Amniotic epithelial cell (primary cell): ENCODE measurements around the gene RACK1.
A peak's percentile ranks its signal among the peaks of the same experiment; 100 is the strongest.
"Not testable (repeated sequence)": the region's sequence is repeated elsewhere in the genome, so short reads cannot be mapped to it uniquely, and the experiment has no call there.

Experiments
- DNase-seq: peaks from one replicate; pipeline ENCODE4 v3.0.0-alpha.2; 2010; ENCODE audit warnings: low read depth

Gene RACK1

DNA sequence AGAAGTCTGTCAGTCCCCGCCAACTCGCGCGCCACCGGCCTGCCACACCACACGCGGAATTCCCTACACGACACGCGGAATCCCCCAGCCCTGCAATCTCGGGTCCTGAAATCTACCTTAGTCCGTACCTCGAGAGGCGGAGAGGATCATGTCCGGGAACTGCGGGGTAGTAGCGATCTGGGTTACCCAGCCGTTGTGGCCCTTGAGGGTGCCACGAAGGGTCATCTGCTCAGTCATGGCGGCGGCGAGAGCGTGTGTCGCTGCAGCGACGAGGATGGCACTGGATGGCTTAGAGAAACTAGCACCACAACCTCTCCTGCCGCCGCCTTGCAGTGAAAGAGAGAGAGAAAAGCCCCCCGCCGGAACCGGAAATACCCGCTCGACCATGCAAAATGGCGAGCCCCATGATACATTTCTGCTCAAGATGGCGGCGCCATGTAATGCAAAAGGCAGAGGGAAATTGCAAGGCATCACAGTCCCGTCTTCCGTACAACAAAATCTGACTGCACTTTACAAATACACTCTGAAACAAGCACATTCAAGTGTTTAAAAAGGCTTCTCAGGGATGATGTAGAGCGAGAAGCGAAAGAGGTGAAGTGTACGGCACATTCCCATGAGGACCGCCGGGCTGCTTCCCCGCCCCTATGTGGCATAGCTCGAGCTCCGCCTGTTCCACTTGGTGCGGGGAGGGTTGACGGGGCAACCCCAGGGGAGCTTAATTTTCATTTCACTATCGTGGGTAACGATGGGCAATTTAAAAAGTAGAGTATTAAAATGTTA, at the start of gene RACK1:
RACK1 (minus strand) TSS at position 343 of the 780 bp plus-strand sequence; CDS start at position 237, 106 bp downstream.
- DNase-seq = peak; percentile 88

DNA sequence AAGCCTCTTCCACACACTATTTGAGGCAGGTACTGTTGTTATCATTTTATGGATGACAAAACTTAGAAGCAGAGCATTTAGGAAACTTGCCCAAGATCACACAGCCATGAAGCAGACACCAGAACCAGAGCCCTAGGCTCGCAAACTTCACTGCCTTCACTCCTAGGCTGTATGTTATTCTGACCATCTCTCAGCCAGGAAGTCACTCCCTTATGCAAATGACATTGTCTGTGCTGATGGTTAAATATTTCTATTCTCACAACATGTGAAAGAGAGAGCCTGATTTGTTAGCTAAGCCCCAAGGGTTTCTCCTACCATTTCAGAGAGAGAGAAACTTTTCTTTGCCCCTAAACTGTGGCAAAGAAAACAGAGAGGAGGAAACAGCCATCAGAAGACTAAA, 43.6 kb upstream of the RACK1 start:
- not testable (repeated sequence) for DNase-seq

DNA sequence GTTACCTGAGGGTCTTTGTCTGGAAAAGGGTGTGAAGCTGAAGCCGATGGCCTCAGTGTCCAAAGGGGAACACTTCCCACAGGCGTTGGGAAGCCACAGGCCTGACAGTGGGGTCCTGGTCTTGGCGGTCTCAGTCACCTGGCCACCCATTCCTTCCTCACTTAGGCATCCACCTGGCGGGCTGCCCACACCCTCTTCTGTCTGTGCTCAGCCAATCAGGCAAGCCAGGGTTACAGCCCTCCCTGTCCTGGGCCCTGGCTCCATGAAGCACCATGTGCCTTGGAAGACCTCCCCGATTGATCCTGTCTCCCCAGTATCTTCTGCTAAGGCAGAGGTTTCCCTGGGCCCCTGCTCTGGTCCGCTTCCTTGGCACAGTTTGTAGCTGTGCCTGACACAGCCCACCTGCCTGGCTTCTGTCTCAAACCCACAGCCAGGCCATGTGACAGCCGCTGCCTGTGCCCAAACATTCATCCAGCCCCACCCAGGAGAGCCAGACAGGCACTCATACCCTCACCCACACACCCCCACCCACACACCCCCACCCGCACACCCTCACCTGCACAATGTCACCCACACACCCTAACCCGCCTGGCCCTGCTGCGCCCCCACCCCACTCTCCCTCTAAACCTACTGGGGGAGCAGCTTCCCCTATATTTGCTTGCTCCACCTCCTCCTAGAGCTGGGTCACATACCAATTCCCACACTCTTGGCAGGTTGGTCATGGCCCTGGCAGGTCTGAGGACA, 42.4 kb upstream of the RACK1 start:
- DNase-seq = not testable (repeated sequence)

DNA sequence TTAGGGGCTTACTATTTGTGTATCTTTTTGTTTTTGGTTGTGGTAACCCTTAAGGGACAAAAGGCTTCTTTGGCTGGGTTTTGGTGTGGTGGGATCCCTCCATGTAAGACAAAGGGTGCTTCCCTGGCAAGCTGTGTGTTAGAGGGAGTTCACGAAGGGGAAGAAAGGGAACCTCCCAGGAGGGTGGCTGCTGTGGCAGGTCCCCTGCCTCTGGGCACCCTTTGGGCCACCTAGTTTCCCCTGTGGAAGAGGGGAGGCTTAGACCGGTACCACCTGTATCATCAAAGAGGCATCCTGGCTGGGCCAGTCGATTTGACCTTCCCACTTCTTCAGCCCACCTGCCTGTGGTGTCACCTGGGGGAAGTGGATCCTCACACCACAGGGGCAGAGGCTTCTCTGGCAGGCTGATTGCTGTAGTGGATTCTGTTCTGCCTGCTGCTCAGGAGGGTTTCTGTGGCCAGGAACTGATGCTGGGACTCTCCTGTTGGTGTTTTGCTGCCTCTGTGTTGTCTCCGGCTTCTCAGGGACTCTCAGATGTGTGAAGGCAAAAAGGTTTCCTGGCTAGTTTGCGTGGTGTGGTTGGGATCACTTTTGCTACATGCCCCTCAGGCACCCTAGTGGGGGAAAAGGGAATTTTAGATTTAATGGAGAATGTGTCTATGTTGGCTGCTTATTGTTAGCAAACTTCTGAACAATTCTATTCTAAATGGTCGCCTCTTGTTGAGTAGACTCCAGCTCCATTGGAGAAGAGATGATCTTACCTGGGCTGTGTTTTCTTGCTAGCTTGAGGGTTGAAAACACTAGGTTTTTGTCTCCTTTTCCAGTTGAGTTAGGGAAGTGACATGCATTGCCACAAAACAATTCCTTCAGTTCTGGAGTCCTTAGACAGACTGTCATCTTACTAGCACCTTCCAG, 40.4 kb upstream of the RACK1 start:
- not testable (repeated sequence) for DNase-seq

DNA sequence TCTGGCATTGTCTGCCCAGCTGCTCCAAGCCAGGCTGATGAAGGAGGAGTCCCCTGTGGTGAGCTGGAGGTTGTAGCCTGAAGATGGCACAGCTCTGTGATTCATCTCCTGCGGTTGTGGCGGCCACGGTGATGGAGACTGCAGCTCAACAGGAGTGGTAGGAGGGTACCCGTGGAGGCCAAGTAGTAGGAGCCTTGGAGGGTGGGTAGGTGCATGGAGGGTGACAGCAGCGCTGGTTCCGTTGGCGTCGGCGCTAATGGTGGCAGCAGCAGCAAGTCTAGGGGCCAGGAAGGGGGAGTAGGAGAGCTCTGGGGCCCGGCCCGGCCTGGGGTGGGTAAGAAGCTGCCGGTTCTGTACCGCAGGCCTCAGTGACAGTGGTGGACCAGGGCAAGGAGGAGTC, 39.6 kb upstream of the RACK1 start:
- no peak for DNase-seq

DNA sequence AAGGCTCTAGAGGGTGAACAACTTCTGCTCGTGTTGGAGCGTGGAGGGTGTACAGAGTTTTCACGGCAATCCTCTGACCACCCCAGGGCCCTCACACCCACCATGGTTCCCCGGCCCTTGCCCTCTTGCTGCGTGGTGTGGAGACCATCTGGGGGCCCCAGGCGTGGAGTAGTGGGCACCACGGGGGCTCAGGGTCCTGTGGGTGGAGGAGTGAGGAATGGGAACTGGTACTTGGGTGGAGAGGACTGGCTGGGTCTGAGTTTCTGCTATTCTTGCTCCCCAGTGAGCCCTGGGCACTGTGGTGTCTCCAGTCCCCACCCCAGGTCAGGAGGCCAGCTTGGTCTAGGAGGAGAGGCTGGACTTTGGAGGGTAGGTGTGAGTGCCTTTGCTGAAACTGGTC, 39.2 kb upstream of the RACK1 start:
- no peak for DNase-seq

DNA sequence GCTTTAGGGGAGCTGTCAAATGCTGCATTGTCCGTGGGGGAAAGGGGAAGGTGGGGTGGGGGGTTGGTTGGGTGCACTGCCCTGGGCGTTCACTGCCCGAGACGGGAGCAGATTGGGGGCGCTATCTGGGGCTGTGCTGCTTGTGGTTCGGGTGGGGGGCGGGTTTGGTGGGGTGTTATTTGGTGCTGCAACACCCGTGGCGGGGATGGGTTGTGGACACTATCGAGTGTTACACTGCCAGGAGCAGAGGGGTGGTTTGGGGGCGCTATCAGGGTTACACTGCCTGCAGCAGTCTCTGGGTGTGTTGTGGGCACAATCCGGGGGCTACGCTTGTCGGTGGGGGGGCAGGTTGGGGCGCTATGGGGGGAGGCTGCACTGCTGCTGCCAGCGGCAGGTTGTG, 38.7 kb upstream of the RACK1 start:
- DNase-seq = not testable (repeated sequence)

DNA sequence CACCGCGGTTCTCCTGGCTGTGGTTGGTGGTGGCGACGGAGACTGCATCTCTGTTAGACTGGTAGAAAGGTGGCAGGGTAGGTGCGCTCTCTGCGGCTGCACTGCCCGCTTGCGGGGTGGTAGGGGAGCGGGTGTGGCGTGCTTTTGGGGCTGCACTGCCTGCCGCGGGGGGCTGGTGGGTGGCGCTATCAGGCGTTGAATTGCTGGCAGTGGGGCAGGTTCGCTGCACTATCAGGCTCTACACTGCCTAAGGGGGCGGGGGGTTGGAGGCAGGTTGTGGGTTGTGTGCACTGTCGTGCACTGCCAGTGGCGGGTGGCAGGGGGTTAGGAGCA, 38.2 kb upstream of the RACK1 start:
- no peak for DNase-seq

DNA sequence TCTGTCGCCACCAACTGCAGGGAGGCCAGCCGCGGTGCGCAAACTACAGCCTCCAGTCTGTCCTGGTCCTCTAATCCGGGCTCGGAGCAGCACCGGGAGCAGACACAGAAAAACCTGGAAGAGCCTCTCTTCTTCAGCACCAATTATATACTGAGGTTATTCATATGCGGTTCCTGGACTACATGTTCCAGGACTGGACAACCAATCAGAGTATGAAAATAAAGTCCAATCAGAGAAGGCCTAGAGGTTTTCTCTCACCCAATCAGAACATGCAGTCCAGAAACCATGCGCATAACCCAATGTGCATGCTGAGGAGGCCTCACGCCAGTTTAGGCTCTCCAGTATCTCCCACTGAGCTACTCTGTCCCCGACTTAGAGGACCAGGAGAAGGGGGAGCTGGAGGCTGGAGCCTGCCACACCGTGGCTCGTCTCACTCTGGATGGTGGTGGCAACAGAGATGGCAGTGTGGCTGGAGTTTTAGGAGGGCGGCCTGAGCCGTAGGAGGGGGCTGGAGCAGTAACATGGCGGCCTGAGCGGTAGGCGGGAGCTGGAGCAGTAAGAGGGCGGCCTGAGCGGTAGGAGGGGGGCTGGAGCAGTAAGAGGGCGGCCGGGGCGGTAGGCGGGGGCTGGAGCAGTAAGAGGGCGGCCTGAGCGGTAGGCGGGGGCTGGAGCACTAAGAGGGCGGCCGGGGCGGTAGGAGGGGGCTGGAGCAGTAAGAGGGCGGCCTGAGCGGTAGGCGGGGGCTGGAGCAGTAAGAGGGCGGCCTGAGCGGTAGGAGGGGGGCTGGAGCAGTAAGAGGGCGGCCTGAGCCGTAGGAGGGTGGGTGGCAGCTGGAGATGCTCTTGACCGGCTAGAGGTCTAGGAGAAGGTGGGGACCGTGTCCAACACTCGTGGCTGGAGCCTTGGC, 37.6 kb upstream of the RACK1 start:
- no peak for DNase-seq

DNA sequence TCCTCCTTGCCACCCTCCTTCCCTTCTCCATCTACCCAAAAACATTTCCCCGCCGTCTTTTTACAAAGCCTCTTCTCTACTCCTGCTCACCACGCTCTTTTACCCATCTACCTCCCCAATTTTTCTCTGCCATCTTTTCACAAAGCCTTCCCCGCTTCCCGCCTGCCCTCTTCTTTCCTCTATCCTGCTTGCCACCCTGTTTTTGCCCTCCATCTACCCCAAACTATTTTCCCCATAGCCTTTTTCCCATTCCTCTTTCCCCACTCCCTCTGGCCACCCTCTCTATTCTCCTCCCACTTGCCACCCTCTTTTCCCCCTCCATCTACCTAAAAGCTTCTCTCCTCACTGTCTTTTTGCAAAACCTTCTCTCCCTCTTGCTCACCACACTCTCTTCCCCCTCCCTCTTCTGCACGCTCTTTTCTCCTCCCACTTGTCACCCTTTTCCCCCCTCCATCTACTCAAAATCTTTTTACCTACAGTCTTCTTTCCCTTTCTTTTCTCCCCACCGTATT, 36.6 kb upstream of the RACK1 start:
- no peak for DNase-seq

DNA sequence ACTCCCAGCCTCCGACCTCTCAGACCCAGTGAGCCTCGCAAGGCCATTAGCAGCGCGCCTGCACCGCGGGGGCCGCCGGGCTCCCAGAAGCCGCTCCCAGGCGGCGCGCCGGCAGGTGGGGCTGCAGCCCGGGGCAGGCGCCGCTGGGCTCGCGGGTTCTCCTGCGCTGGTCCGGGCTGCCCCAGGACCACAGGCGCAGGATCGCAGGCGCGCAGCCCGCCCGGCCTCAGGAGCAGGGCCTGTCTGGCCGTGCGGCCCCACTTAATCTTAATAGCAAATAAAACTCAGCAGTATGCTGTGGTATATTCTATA, 29.7 kb upstream of the RACK1 start:
- peak; percentile 27 for DNase-seq

DNA sequence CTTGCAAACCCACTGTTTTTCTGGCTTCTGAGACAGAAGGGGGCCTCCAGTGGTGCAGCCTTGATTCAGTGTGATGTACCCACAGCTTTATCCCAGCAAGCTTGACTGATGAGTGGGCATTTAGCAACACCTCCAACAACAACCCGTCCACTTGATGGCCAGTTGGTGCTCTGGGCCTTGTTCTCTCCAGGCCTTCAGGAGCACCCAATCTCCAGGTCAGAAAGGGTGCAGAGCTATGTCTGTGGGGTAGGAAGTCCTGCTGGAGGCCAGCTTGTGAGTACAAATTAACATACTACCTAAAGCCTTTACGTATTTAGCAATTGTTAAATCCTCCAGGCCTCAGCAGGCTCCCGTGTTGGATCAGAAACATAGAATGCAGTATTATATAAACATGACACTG, 27.4 kb upstream of the RACK1 start:
- DNase-seq = no peak

DNA sequence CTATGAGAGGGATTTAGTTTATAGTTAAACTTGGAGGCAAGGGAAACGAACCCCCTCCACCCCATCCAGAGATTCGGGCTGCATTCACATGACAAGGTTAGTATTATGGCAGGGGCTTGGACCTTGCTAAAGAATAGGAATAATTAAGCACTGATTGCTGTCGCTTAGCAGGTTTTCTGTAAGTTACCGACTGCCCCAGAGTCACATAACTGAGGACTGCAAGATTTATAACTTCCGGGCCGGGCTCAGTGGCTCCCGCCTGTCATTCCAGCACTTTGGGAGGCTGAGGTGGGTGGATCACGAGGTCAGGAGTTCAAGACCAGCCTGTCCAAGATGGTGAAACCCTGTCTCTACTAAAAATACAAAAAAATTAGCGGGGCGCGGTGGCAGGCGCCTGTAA, 24.2 kb upstream of the RACK1 start:
- not testable (repeated sequence) for DNase-seq

DNA sequence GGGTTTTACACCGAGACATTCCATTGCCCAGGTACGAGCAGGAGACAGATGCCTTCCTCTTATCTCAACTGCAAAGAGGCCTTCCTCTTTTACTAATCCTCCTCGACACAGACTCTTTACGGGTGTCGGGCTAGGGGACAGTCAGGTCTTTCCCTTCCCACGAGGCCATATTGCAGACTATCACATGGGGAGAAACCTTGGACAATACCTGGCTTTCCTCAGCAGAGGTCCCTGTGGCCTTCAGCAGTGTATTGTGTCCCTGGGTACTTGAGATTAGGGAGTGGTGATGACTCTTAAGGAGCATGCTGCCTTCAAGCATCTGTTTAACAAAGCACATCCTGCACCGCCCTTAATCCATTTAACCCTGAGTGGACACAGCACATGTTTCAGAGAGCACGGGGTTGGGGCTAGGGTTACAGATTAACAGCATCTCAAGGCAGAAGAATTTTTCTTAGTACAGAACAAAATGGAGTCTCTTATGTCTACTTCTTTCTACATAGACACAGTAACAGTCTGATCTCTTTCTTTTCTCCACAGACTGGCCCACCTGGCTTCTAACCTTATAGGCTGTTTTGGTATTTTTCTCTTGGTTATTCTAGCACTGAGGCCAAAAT, 23.7 kb upstream of the RACK1 start:
- DNase-seq = not testable (repeated sequence)

DNA sequence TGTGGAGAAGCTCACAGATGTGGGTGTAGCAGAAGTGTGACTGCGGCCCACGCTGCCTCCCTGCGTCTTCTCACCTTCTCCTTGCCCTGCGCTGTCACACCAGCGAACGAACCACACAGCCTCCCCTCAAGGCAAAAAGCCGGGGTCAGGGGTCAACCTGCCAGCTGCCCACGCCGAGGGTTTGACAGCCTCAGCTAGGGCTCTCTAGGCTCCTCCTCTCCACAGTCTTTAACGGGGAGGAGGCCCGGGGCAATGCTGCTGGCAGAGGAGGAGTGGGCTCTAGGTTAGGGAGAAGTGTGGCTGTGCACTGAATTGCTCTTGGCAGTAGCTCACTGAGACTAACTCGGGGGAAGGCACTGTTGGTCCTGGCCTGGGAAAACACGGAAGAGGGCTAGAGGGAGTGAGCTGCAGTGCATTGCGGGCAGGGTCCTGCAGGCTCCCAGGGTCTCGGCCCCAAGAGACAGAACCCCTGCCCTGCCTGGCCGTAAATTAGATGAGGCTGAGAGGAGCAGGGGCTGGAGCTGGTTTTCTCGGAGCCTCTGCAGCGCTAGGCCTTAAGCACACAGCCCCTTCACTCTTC, 21.5 kb upstream of the RACK1 start:
- DNase-seq = no peak

DNA sequence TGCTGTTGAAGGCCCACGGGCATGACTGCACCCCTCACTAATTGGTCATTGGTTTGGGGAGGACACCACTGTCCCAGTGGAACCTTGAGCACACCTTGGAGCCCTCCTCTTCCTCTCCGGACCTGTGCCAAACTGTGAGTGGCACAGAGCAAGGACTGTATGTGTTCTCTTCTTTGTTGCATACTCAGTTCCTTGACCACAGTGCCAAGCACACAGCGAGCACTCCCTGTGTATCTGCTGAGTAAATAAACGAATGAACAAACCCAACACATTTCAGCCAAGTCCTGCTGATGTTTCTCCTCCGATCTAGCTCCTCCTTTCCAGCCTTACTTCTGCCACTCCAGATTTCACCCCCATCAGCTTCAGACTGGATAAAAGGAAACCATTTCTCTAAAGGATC, 19.9 kb upstream of the RACK1 start:
- DNase-seq = no peak

DNA sequence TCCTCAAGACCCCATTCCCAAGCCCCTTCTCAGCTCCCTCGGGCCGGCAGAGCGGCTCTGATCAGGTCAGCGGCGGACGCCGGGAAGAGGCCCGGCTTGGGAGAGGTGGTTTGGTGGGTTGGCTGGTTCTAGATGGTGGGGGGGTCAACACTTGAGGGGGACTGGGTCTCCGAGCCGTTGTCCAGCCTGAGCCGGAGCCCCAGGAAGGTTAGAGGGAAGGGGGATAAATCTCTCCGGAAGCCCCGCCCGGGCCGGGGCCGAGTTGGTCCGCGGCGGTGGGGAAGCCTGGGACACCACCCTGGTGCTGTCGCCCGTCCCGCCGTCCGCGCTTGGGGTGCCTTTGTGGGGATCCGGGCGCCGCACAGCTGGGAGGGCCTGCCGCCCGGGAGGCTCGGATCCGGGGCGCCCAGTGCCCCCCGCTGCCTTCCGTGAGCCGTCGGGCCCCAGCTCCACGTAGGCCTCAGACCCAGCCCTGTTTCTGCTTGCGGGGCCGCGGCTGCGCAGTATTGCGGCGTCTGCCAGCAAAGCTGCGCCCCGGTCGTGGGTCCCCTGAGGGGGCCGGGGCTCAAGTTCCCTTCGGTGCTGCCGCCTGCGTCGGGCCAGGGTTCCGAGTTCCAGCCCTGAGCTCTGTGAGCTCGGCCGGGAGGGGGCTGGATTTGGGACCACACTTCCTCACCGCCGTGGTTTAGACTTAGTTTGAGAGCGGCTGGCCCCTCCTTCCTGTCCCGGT, 17.8 kb upstream of the RACK1 start:
- peak; percentile 55 for DNase-seq

DNA sequence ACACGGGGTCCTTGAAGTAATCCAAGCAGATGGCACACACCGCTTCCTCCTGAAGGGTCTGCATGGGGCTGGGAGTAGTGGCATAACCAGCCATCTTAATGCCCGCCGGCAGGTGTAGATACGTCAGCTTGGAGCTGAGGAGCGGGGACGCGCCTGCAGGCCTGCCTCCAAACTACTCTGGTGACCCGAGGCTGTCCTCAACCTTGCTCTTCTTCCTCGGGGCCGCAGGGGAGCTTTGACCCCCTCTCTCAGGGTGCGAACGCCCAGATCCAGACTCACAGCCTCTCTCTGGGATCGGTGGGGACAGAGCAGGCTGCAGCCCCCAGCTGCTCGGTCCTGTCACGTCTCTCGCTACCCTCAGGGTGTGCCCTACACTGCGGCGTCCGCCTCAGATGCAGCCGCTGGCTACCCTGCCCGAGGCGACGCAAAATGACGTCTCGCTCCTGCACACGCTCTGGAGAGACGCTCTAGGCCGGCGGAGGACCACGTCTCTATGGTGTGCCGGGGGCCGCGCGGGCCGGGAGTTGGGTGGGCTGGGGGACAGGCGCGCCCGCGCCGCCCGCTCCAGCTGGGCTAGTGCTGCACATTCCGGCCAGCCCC, 17.1 kb upstream of the RACK1 start, which contains the start of gene TRIM52:
TRIM52 (minus strand) TSS at position 424 of the 600 bp plus-strand sequence; CDS start at position 94, 330 bp downstream.
- peak; percentile 81 for DNase-seq

DNA sequence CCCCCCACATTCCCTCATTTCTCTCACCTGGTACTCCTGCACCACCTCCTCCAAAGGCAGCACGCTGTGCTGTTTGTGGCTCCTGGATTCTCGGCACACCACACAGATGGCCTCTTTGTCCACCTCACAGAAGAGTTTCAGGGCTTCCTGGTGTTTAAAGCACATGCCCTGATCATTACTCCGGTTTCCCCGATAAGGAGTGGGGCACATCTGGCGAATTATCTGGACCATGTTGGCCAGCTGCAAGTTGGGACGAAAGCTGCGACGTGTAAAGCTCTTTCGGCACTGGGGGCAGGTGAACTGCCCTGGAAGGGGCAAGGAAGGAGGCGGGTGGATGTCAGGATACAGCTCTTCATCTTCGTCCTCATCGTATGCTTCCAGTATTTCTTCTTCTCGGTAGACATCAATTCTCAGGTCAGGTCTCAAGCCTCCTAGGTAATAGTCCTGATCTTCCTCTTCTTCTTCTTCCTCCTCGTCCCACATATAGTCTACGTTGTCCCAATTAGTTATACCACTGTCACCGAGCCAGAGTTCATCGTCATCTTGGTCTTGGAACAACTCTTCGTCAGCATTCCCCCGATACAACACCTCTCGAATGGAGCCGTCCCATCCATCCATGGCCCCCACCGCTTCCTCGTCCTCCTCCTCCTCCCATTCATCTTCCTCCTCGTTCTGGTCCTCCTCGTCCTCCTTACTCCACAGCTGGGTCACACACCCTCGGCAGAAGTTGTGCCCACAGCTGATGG, 16.4 kb upstream of the RACK1 start:
- DNase-seq = no peak
